Cardiac septum (tissue), 1 donor: ENCODE measurements around the gene SORL1. TPM values are rescaled to one million over a fixed set of nuclear protein-coding genes. Genes with fewer than 3 reads are reported as not detected.

Source experiments
- DNase-seq: peaks from one replicate; pipeline ENCODE4 v3.0.0-alpha.2; 2020; ENCODE audit warnings: low spot score
- intact Hi-C: fragments of 100-400 bp; cut with DNase I; formaldehyde crosslinking; loops from one replicate; pipeline ENCODE4 v1.14.0; 2022
- total RNA-seq: library from RNA; stranded (reverse); fragmentation: NEBNext Ultra II Directional; extraction: Animal tissue kit (Norgen Biotek cat#: 25700); gene quantifications from one replicate; pipeline ENCODE4 v1.2.1, GENCODE V29; 2021
- donor health status: DM: no; HTN: no; CAD: no.

SORL1 gene
- total RNA-seq, 1 donor from 2014 or later, result 8.0 TPM

DNA sequence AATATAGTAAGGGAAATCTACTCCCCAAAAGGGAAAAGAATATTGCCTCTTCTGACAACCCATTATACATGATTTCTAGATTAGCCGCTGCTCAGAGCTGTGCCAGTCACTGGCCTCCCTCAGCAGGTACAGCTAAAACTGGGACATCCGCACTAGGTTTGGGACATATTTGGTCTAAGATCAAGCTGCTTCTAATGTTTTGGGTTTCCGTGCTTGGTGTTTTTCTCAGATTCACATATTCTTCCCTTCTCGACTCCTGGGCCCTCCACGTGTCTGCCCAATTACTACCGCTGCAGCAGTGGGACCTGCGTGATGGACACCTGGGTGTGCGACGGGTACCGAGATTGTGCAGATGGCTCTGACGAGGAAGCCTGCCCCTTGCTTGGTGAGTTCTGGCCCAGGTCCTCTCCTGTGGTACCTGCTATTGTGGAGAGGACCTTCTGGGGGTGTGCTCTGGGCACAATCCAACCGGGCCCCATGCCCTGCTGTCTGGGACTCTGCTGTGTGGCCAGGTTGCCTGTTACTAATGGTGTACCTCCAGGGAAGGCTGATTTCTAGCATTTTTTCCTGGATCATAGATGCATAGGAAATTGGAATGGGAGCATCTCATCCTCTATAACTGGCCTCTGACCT, 138.8 kb downstream of the SORL1 start:
- no peak for DNase-seq
- intact Hi-C loops, result loop anchor here (5.0 kb wide), 2 partner anchors 139 to 344 kb away; partner anchors contain the start of genes SORL1 and SORL1-AS1

GRCh38 chr11:121591405-121592033, 139.4 kb downstream of the SORL1 start:
- no peak for DNase-seq
- intact Hi-C loops, result loop anchor here (1.0 to 5.0 kb wide), 3 partner anchors 139 to 344 kb away; partner anchors contain the start of genes SORL1 and SORL1-AS1

DNA sequence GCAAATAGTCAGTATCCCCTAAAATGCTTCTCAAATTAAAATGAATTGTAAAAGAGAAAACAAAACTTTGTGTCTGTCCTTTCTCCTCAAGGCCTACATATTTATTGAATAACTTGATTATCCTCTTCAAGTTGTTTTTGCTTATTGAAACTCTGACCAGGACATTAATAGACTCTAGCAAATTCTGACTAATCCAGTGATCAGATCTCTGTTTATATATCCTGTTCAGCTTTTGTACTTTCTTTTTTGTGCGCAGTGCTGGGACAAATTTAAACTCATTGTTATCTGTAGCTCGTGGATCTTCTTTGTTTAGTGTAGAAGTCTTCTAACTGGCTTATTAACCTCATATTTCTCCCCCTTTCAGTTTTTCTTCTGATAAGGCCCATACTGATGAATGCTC, 140.6 kb downstream of the SORL1 start:
- intact Hi-C loops, result loop anchor here (1.0 to 5.0 kb wide), 3 partner anchors 140 to 345 kb away; partner anchors contain the start of genes SORL1 and SORL1-AS1
- no peak for DNase-seq

DNA sequence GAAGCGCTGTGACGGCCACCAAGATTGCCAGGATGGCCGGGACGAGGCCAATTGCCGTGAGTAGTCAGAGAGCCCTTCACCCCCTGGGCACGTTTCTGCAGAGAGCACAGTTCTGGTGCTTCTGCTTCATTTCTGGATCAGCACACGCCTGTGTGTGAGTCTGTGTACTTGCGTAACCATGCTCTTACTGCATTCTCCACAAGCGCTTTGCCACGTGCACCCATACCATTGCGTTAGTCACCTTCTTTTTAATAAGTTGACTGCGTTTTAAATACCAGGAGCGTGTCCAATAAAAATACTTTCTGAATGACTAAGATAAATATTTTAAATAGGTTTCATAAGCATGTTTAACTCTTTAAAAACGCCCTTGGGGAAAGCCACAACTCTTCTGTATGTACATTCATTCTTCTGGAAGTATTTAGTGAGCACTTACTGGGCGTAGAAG, 143.6 kb downstream of the SORL1 start:
- DNase-seq, result no peak
- intact Hi-C loops, result no loop called here

DNA sequence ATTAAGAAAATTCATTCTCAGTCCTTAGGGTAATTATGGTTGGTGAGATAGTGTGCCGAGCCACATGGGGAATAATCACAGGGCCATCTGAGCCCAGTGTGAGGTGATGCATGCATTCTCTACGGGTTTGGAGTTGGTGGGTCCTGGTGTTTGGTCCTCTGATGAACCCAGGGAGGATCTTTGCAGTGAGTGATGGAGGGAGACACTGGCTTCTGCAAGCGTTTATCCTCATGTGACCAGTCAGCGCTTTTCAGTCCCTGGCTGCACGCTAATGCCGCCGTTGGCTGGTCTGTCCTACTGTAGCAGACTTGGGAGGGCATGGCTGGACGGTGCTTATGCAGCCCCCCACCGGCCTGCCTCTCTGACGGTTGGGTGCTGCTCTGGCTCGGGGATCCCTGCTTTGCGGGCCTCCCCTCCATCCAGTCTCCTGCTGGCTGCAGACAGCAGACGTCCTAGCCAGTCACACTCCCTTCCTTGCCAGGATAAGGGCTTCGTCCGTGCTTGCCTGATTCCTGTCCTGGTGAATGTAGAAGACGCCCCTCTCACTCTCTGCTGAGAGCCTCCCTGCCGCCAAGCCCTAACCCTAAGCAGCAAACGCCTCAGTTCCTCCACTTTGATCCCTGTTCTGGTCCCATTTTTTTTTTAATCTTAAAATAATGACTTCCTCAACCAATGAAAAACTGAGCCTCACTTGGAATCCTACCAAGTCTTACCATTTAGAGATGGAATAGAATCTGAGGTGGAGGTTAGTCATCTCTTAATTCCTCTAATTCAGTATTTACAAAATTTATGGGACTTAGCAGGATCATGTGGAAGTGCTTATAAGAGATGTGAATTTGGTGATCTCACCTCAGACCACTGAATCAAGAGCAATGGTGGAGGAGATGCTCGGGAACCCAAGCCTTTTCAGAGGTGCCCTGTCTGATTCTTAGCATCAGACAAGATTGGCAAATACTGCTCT, 144.4 kb downstream of the SORL1 start:
- DNase-seq, result no peak
- intact Hi-C loops, result no loop called here

DNA sequence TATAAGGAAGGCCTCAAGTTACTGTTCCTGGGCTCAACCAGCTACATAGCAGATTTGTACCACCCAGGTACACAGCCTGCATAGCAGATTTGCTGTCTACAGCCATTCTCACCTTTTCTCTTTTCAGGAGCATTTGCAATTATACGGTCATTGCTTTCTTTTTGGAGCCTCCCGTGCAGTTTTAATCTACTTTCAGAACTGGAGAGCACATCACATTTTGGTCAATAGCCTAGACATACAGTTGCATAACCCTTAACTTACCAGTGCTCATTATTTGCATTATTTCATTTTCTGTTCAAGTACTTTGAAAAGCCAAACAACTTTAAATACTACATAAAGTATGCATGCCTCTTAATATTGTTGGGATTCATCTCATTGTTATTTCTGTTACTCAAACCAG, 151.2 kb downstream of the SORL1 start:
- intact Hi-C loops, result no loop called here

GRCh38 chr11:121604152-121604551, 152.0 kb downstream of the SORL1 start:
- DNase-seq, result no peak
- intact Hi-C loops, result no loop called here

More for the DNA sequence above, 151.2 kb downstream of the SORL1 start:
- DNase-seq, result no peak

DNA sequence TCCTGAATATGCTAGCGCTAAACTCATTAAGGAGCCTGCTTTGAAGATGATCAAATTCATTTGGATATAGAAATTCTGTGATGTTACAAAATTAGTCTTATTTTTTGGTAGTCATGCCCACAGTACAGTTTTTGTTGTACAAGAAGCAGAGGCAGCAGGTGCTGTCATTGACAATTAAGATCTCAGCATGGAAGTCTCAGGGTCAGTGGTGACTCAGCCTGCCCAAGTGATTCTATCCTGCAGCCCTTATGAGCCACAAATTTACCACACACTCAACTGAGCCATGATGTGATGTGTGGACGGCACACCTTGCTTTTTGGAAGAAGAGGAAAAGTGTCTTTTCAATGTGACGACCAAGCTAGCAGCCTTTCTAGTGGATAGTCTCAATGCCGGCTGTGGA, 154.2 kb downstream of the SORL1 start:
- no peak for DNase-seq
- intact Hi-C loops, result no loop called here

DNA sequence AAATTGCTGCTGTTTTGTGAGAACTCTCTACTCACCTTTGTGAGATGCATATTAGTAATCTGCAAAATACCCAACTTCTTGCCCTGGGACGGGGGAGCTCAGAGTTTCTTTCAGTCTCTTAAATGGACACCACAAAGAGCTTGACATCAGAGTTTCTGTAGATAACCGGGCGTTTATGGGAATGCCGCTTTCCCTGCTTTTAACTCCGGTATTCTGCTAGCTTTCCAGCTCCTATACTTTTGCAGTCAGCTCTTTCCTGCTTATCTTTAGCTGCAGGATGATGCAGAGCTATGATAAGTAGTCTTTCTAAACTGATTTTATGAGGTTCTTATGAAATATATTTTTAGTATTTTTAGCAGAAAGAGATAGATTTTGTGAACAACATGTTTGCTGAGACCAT, 155.2 kb downstream of the SORL1 start:
- intact Hi-C loops, result no loop called here
- no peak for DNase-seq

DNA sequence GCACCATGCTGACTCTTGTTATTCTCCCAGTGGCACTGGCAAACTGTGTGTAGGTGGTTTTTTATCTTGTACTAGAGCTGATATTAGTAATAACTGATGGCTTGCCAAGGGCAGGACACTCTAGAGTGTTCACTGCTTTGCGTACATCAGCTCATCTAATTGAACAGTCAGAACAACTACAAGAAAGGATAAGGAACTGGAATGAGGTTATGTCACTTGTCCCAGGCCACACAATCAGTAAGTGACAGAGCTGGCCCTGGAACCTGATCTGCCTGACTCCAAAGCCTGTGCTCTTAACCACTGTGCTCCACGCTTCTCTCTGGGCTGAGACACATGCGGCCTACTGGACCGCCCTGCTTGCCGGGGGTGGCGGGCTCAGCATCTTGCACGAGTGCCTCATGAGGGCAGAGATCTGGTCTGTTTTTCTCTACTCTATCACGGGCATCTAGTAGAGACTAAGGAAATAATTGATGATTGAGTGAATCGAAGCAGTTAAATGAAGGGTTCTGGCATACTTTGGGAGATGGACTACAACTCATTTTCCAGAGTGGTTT, 156.5 kb downstream of the SORL1 start:
- intact Hi-C loops, result no loop called here
- DNase-seq, result no peak

- intact Hi-C loops, result no loop called here
- DNase-seq, result no peak
Measured at GRCh38 chr11:121610706-121611105, 158.6 kb downstream of the SORL1 start.

GRCh38 chr11:121611242-121611641, 159.1 kb downstream of the SORL1 start:
- intact Hi-C loops, result no loop called here
- no peak for DNase-seq

DNA sequence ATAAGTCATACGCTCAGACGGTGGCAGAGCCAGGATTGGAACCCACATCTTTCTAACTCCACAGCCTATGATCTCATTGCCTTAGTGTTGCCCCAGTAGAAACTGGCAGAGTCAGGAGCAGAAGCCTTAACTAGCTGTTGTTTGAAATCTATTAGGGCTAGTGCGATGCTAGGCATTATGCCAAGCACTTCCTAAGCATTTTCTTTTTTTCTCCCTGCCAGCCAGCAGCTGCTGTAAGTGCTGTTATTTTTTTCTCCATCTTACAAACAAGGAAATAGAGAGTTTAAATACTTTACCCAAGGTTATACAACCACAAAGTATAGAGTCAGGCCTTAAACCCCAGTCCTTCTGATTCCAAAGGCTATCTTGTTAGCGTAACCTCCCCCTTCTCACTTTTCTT, 161.6 kb downstream of the SORL1 start:
- intact Hi-C loops, result no loop called here
- DNase-seq, result no peak

DNA sequence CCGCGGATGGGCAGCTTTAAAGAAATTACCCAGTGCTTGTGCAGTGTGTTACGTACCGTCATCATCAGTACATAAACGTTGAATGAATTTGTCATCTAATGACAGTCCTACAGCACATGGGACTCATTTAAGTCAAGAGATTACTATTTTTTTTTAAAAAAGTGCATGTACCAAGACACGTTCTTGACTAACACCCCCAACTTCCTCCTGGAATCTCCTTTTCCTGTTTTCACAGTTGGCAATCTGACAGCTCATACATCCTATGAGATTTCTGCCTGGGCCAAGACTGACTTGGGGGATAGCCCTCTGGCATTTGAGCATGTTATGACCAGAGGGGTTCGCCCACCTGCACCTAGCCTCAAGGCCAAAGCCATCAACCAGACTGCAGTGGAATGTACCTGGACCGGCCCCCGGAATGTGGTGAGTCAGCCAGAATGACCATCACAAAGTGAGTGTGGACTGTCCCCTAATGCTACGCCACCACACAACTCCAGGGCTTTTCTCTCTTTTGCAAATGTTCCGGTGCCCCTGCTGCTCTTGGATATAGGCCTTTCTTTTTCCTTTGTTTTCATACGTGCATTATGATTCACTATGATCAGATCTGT, 162.6 kb downstream of the SORL1 start:
- intact Hi-C loops, result no loop called here
- DNase-seq, result no peak

- no peak for DNase-seq
- intact Hi-C loops, result no loop called here
Measured at GRCh38 chr11:121615501-121615900, 163.4 kb downstream of the SORL1 start.

DNA sequence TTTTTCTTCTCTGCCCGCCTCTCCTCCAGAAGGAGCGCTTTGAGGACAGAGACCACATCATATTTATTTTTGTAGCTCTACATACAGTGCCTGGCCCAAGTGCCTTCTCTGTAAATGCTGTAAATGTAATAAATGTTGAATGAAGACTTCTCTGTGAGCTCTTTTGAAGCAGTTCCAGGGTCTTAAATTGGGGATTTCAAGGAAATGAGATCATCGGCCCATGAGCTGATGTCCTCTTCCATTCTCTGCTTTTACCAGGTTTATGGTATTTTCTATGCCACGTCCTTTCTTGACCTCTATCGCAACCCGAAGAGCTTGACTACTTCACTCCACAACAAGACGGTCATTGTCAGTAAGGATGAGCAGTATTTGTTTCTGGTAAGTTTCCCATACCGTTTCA, 166.4 kb downstream of the SORL1 start:
- intact Hi-C loops, result no loop called here
- DNase-seq, result no peak

- intact Hi-C loops, result no loop called here
- DNase-seq, result no peak
Measured at GRCh38 chr11:121625777-121626506, 173.8 kb downstream of the SORL1 start.

DNA sequence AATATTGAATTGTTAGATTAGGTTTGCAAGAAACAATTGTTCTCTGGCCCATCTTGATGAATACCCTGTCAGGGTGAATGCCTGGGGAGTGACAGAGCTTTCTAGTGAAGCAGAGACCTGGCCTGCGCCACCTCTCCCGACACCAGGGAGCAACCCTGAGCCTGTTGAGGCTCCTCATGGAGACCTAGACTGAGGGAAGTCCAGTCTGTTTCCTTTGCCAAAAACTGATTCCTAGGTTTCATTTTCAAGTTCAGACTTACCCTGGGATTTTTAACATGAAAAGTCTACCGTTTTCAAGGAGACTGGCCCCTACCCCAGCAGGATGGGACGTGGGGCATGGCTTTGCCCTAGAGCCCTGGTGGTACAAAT, 174.4 kb downstream of the SORL1 start:
- no peak for DNase-seq

GRCh38 chr11:121626980-121627379, 174.9 kb downstream of the SORL1 start:
- intact Hi-C loops, result no loop called here

More for the DNA sequence above, 174.4 kb downstream of the SORL1 start:
- intact Hi-C loops, result no loop called here

More at GRCh38 chr11:121626980-121627379, 174.9 kb downstream of the SORL1 start:
- DNase-seq, result no peak
